Neural crest cell (in vitro differentiated cells): Measurements from ENCODE around the gene TTLL10. TPM values are rescaled to one million over a fixed set of nuclear protein-coding genes. Genes with fewer than 3 reads are reported as not detected.

ENCODE experiments used
- DNase-seq: peaks from one replicate; pipeline ENCODE4 v3.0.0; 2021; ENCODE audit warnings: low read depth, mixed read lengths, low spot score
- H3K27ac Mint-ChIP-seq: one replicate; pipeline ENCODE4 v1.8.0; 2021; ENCODE audit warnings: mild to moderate bottlenecking, mixed read lengths; ENCODE audit not compliant: unreplicated experiment
- H3K27me3 Mint-ChIP-seq: 2 replicates; pipeline ENCODE4 v1.8.0; 2021; ENCODE audit warnings: low read depth, mild to moderate bottlenecking, mixed read lengths
- H3K36me3 Mint-ChIP-seq: 2 replicates; pipeline ENCODE4 v1.8.0; 2021; ENCODE audit warnings: low read depth, mild to moderate bottlenecking, mixed read lengths
- H3K4me1 Mint-ChIP-seq: 2 replicates; pipeline ENCODE4 v1.8.0; 2021; ENCODE audit warnings: mixed read lengths
- H3K4me3 Mint-ChIP-seq: one replicate; pipeline ENCODE4 v1.8.0; 2021; ENCODE audit warnings: mild to moderate bottlenecking, mixed read lengths
- H3K9me3 Mint-ChIP-seq: 2 replicates; pipeline ENCODE4 v1.8.0; 2021; ENCODE audit warnings: mixed read lengths
- CTCF ChIP-seq: fragments of 200-600 bp; sonication (generic); conservative IDR thresholded peaks from 2 replicates; pipeline ENCODE4 v1.5.0; 2021; ENCODE audit warnings: antibody characterized with exemption, mild to moderate bottlenecking
- total RNA-seq: library from RNA; stranded (reverse); gene quantifications from 2 replicates; pipeline ENCODE4 v1.2.1, GENCODE V29; 2021

The TTLL10 gene
- total RNA-seq, 1 donor from 2014 or later: not detected

DNA sequence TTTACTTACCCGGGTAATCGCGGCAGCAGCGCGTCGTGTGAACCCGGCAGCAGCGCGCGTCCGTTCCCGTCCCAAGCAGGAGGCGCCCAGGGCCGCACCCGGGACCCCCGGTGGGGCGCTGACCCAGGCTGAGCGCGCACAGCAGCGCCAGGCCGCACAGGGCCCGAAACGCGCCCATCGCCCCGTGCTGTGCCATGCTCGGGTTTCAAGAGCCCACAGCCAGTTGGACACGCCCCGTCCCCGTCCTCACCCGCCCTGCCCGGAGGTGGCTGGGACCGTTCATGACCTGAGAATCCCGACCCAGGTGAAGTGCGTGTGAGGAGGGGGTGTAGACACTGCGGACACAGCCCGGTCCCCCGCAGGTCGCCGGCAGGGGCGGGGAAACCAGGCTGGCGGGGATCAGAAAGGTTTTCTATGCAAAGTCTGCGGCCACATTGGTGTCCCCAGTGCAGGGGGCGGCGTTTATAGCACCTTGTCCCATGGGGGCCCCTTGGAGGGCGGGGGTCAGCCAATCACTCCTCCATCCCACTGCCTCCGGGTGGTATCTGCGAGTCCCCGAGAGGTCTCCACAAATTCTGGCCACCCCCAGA, 32.8 kb downstream of the TTLL10 start, which contains the start of gene TNFRSF18:
Gene TNFRSF18 (minus strand): TSS at position 217 of the 590 bp plus-strand sequence. CDS start 21 bp downstream, at position 196.
- no peak for TF ChIP-seq CTCF
- no peak within 1 kb of the TSS for H3K27ac Mint-ChIP-seq
- no peak for DNase-seq
- H3K27me3 Mint-ChIP-seq: peaks cover 13% of the 10 kb centered on the region
- peaks cover 7% of the 10 kb centered on the region for H3K4me1 Mint-ChIP-seq
- H3K36me3 Mint-ChIP-seq: no peaks in the 10 kb centered on the region
- H3K4me3 Mint-ChIP-seq: no peak within 1 kb of the TSS
- H3K9me3 Mint-ChIP-seq: no peaks in the 10 kb centered on the region

DNA sequence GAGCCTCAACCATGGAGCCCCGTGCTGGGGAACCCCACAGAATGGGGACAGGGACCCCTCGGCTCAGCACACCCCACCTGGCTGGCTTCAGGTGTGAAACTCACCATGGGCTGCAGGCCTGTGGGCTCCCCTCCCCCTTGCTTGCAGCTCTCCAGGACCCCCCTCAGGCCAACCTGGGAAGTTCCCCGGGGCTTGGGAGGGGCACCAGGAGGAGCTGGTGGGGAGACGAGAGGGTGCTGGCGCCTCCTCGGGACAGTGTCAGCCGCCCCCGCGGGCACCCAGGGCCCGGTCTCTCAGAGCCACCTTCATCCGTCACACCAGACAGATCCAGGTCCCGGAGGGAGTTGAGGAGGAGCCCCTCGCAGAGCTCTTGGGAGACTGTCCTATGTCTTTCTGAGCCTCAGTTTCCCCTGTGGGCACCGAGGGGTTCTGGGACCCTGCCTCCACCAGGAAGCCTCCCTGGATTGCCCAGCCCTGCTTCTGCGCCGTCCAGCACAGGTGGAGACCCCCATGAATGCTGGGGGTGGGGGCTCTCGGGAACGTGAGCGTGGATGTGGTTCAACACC, 33.4 kb downstream of the TTLL10 start:
- no peak for DNase-seq
- H3K27me3 Mint-ChIP-seq: peaks cover 13% of the 10 kb centered on the region
- peaks cover 7% of the 10 kb centered on the region for H3K4me1 Mint-ChIP-seq
- no peak overlapping the region for H3K27ac Mint-ChIP-seq
- H3K36me3 Mint-ChIP-seq: no peaks in the 10 kb centered on the region
- no peak overlapping the region for H3K4me3 Mint-ChIP-seq
- no peak for TF ChIP-seq CTCF
- no peaks in the 10 kb centered on the region for H3K9me3 Mint-ChIP-seq

- no peak overlapping the region for H3K4me3 Mint-ChIP-seq
- no peaks in the 10 kb centered on the region for H3K36me3 Mint-ChIP-seq
- no peak overlapping the region for H3K27ac Mint-ChIP-seq
- H3K27me3 Mint-ChIP-seq: peaks cover 13% of the 10 kb centered on the region
- TF ChIP-seq CTCF: no peak
- no peaks in the 10 kb centered on the region for H3K9me3 Mint-ChIP-seq
- no peak for DNase-seq
- peaks cover 7% of the 10 kb centered on the region for H3K4me1 Mint-ChIP-seq
These were observed 33.9 kb downstream of the TTLL10 start for GRCh38 chr1:1207571-1207892.

GRCh38 chr1:1208713-1209433, 35.2 kb downstream of the TTLL10 start:
- Mint-ChIP-seq H3K9me3 (no peaks in the 10 kb centered on the region), H3K27ac (no peak overlapping the region), H3K4me3 (no peak overlapping the region)

More at GRCh38 chr1:1208713-1209433, 35.2 kb downstream of the TTLL10 start:
- H3K27me3 Mint-ChIP-seq: peaks cover 13% of the 10 kb centered on the region
- H3K36me3 Mint-ChIP-seq: no peaks in the 10 kb centered on the region
- peaks cover 7% of the 10 kb centered on the region for H3K4me1 Mint-ChIP-seq
- DNase-seq: no peak
- TF ChIP-seq CTCF: no peak
